Measurements from ENCODE around the gene GALNT1. TPM values are rescaled to one million over a fixed set of nuclear protein-coding genes. Genes with fewer than 3 reads are reported as not detected.
A peak's percentile ranks its signal among the peaks of the same experiment; 100 is the strongest.

Gene GALNT1
- total and polyA plus RNA-seq, 10 of the 15 experiments (the other 5 are each of a cell fraction or from before 2014, with no cell fraction given): 8.0 to 53.7 (median 29.9) TPM

DNA sequence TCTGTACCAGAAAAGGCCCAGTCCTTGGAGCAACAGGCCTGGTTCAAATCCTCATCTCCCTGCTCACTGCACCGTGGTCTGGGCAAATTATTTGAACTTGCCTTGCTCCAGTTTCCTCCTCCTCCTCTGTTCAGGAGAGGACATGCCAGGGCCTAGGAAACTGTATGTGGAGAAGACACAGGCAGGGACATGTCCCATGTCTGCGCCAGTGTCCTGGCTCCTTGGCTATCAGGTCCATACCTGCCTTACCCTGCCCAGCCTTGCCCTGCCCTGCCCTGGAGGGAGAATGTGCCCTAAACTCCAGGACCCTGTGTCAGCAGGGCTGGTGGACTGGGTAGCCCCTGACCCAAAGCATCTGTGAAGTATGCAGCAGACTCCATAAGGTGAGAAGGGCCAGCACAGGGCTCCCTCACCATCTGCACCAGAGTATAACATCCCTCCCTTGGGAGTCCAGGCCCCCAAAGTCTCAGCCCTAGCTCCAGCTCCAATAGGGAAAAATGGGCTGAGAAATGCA, 165.3 kb downstream of the GALNT1 start:
- SMC1A ChIA-PET (ENCODE audit: uncharacterized antibody, unreplicated experiment): no interaction called here
- Histone ChIP-seq H3K4me1 (ENCODE audit: control insufficient read depth, insufficient read depth, low read length) (no peaks in the 10 kb centered on the region), H4K20me1 (ENCODE audit: control insufficient read depth, insufficient read depth) (no peaks in the 10 kb centered on the region), H3K36me3 (ENCODE audit: control insufficient read depth in 2 of 2, insufficient read depth in 2 of 2, low read length in 1 of 2) (no peaks in the 10 kb centered on the region), H3K9ac (ENCODE audit: control insufficient read depth, insufficient read depth, low read length) (no peak overlapping the region), H3K79me2 (ENCODE audit: control insufficient read depth, insufficient read depth, low read length) (no peaks in the 10 kb centered on the region), H2AFZ (ENCODE audit: control insufficient read depth, low read depth, low read length) (no peak overlapping the region), H3K9me3 (replicated peaks; ENCODE audit: control insufficient read depth, insufficient read depth, low read length) (no peaks in the 10 kb centered on the region; the same call in 2 of the 3 replicates), H3K27ac (ENCODE audit: control insufficient read depth, insufficient read depth) (no peak overlapping the region), H3K27me3 (replicated peaks in 1 of 2; ENCODE audit: control insufficient read depth in 2 of 2, insufficient read depth in 2 of 2, low read length in 1 of 2) (no peaks in the 10 kb centered on the region), H3K4me2 (ENCODE audit: control insufficient read depth, insufficient read depth) (no peak overlapping the region), H3K4me3 (no peak overlapping the region)
- RAD21 ChIA-PET (ENCODE audit: unreplicated experiment): interaction anchor here (1.1 to 1.2 kb wide), 2 partner anchors 10 to 361 kb away, joined by 3 read pairs; no protein-coding TSS in a partner anchor
- POLR2A ChIA-PET: no interaction called here
- intact Hi-C loops (cut with micrococcal nuclease; ENCODE audit: unreplicated experiment): no loop called here
- WGBS (ENCODE audit: insufficient coverage, insufficient replicate concordance, low lambda C conversion rate, missing lambda C conversion rate): 46% methylated on average over 2 of the region's 2 CpGs
- CTCF ChIA-PET: no interaction called here
- TF ChIP-seq PML (IDR thresholded peaks at IDR 0.05; ENCODE audit: low read length): no peak
- no peak for TF ChIP-seq MTA3 (IDR thresholded peaks at IDR 0.05; ENCODE audit: borderline replicate concordance, low read length)
- TF ChIP-seq ASH2L (IDR thresholded peaks at IDR 0.05; ENCODE audit: borderline replicate concordance, low read depth): no peak
- TF ChIP-seq ZBED1 (IDR thresholded peaks at IDR 0.05; ENCODE audit: borderline replicate concordance): no peak
- FAIRE-seq: no peak
- BruUV-seq (replicated peaks): no TSS peak
- in situ Hi-C loops (cut with MboI): no loop called here
- no peak for ATAC-seq
- DNase-seq (ENCODE audit: low read depth, low spot score): no peak

DNA sequence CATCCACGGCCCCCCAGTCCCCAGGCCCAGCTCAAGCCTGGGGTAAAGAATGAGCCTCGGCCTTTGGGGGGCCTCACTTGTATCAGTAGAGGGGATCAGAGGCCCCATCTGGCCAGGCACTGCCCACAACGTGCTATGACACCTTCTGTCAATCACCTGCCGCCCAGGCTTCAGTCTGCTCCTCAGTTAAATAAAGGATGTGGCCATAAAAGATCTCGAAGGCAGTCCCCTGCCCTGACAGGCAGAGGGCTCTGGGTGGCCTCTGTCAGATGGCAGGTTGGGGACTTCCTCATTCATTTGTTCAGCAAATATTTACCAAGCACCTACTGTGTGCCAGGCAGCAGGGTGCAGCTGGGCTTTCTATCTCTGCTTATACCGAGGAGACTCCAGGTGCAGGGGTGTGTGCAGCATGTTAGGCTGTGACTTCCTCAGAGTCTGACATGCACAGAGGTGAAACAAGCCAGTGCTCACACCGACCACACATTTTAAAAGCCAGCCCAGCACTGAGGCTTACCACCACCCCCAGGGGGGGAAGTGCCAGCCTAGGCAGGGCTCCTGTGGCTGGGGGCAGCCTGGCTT, 166.4 kb downstream of the GALNT1 start:
- no peak for DNase-seq (ENCODE audit: low read depth, low spot score)
- BruUV-seq (replicated peaks): no TSS peak
- POLR2A ChIA-PET: no interaction called here
- in situ Hi-C loops (cut with MboI): no loop called here
- SMC1A ChIA-PET (ENCODE audit: uncharacterized antibody, unreplicated experiment): interaction anchor here (1.3 kb wide), 1 partner anchor 240 kb away, joined by 3 read pairs; no protein-coding TSS in a partner anchor
- no peak overlapping the region for H3K27ac ChIP-seq (ENCODE audit: control insufficient read depth, insufficient read depth)
- no peaks in the 10 kb centered on the region for H3K4me1 ChIP-seq (ENCODE audit: control insufficient read depth, insufficient read depth, low read length)
- WGBS (ENCODE audit: insufficient coverage, insufficient replicate concordance, low lambda C conversion rate, missing lambda C conversion rate): 16% methylated on average over 7 of the region's 7 CpGs
- H3K4me2 ChIP-seq (ENCODE audit: control insufficient read depth, insufficient read depth): no peak overlapping the region
- no peaks in the 10 kb centered on the region for H3K79me2 ChIP-seq (ENCODE audit: control insufficient read depth, insufficient read depth, low read length)
- no peak overlapping the region for H3K4me3 ChIP-seq
- no peak overlapping the region for H3K9ac ChIP-seq (ENCODE audit: control insufficient read depth, insufficient read depth, low read length)
- H3K36me3 ChIP-seq (ENCODE audit: control insufficient read depth in 2 of 2, insufficient read depth in 2 of 2, low read length in 1 of 2): no peaks in the 10 kb centered on the region
- no peaks in the 10 kb centered on the region for H4K20me1 ChIP-seq (ENCODE audit: control insufficient read depth, insufficient read depth)
- no peak overlapping the region for H2AFZ ChIP-seq (ENCODE audit: control insufficient read depth, low read depth, low read length)
- RAD21 ChIA-PET (ENCODE audit: unreplicated experiment): no interaction called here
- CTCF ChIA-PET: no interaction called here
- intact Hi-C loops (cut with micrococcal nuclease; ENCODE audit: unreplicated experiment): no loop called here
- ATAC-seq: peak; percentile 64
- TF ChIP-seq BACH1 (IDR thresholded peaks at IDR 0.05; ENCODE audit: borderline replicate concordance): no peak
- TF ChIP-seq, protein P1, sequence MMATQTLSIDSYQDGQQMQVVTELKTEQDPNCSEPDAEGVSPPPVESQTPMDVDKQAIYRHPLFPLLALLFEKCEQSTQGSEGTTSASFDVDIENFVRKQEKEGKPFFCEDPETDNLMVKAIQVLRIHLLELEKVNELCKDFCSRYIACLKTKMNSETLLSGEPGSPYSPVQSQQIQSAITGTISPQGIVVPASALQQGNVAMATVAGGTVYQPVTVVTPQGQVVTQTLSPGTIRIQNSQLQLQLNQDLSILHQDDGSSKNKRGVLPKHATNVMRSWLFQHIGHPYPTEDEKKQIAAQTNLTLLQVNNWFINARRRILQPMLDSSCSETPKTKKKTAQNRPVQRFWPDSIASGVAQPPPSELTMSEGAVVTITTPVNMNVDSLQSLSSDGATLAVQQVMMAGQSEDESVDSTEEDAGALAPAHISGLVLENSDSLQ (IDR thresholded peaks at IDR 0.05): peak; percentile 58; the same call in 1 of the 2 replicates
- peak; percentile 58; the same call in 1 of the 2 replicates for TF ChIP-seq DPF2 (IDR thresholded peaks at IDR 0.05)
- TF ChIP-seq CEBPB (IDR thresholded peaks at IDR 0.05; ENCODE audit: borderline replicate concordance in 1 of 2, low read depth in 2 of 2, low read length in 2 of 2): no peak
- no peak for TF ChIP-seq SRF (IDR thresholded peaks at IDR 0.05; ENCODE audit: low read depth in 2 of 2, low read length in 2 of 2)
- no peak for TF ChIP-seq NFYA (IDR thresholded peaks at IDR 0.05; ENCODE audit: borderline replicate concordance, low read depth, low read length)
- no peaks in the 10 kb centered on the region; the same call in 2 of the 3 replicates for H3K9me3 ChIP-seq (replicated peaks; ENCODE audit: control insufficient read depth, insufficient read depth, low read length)
- no peak for FAIRE-seq
- H3K27me3 ChIP-seq (replicated peaks in 1 of 2; ENCODE audit: control insufficient read depth in 2 of 2, insufficient read depth in 2 of 2, low read length in 1 of 2): no peaks in the 10 kb centered on the region
